ENCODE measurements around the gene PRDM16.

The PRDM16 gene

DNA sequence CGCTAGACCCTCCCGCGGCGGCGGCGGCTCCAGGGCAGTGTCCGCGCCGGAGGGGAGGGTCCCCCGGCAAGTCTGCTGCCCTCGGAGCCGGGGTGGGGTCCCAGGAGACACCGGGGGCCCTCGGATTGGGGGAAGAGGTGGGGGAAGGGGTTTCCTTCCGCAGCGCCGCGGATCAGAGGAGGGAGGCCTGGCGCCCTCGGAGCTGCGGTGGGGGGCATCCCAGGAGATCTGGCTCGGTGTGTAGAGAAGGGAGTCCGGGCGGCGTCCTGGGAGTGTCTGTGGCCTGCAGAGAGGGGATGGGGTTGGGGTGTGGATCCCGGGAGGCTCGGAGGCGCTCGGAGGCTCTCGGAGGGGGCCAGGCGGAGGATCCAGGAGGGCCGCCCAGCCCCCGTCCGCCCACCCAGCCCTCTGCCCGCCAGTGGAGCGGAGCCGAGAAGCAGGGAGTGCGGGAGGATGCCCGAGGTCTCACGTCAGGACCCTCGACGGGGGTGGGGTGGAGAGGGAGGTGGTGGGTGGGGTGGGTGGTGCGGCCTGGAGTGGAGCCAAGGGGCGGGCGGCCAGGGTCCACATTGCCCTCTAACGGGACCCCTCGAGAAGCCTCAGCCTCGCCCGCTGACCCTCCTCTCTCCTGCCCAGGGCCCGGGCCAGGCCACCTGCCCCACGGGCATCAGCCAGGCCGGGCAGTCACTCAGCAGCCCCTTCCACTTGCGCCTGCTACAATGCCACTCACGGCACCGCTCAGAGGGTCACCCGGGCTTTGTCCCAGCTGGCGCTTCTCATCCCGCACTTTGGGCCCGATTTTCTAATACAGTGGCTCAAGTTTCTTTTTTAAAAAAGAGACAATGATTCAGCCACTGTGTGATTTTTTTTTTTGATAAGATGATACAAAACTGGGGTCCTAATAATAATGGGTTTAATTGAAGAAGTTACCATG lies 325.3 kb downstream of the PRDM16 start:
- Histone ChIP-seq H3K27me3 (ENCODE audit: control insufficient read depth, insufficient read depth, low read length) (peaks cover 64% of the 10 kb centered on the region), H3K4me2 (ENCODE audit: low read length) (no peak overlapping the region), H3K9me3 (replicated peaks; ENCODE audit: low read length) (no peaks in the 10 kb centered on the region), H3K36me3 (ENCODE audit: insufficient read depth, low read length) (no peaks in the 10 kb centered on the region), H3K4me3 (ENCODE audit: low read length) (no peak overlapping the region), H3K4me1 (ENCODE audit: control insufficient read depth, insufficient read depth, low read length) (no peaks in the 10 kb centered on the region), H3K9ac (ENCODE audit: low read depth, low read length) (no peak overlapping the region)

DNA sequence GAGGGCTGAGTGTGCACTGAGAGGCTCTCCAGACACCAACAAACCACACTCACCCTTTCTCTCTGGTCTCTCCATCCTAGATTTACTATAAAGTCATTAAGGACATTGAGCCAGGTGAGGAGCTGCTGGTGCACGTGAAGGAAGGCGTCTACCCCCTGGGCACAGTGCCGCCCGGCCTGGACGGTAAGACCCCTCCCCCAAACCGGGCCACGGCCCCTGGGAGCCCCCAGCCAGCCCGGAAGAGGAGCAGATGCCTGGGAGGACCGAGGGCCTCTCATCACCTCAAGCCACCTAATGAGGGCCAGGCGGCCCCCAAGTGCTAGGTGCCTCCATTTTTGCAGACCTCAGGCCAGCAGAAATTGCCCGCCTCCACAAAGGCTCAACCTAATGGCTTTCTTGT lies 327.4 kb downstream of the PRDM16 start:
- no peak overlapping the region for H3K4me3 ChIP-seq (ENCODE audit: low read length)
- peaks cover 61% of the 10 kb centered on the region for H3K27me3 ChIP-seq (ENCODE audit: control insufficient read depth, insufficient read depth, low read length)

DNA sequence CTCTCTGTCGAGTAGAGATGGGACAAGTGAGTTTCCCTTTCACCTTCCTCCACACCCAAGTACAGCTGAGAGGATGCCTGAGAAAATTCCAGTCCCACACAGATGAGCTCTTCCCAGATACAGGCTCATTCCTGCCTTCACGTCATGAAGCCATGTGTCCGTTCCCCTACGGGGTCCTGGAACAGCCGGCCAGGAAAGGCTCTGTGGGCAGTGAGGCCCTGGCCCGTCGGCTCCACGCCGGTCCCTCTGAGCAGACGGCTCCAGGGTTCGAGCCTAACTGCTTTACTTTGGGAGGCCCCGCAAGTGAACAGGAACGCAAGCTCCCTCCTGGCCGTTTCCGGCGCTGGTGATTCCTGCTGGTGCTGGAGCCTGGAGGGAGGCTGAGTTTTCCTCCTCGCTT lies 328.3 kb downstream of the PRDM16 start:
- H3K4me3 ChIP-seq (ENCODE audit: low read length), result no peak overlapping the region
- H3K9me3 ChIP-seq (replicated peaks; ENCODE audit: low read length), result no peaks in the 10 kb centered on the region
- no peak overlapping the region for H3K9ac ChIP-seq (ENCODE audit: low read depth, low read length)
- H3K4me1 ChIP-seq (ENCODE audit: control insufficient read depth, insufficient read depth, low read length), result peaks cover under 1% of the 10 kb centered on the region
- H3K27me3 ChIP-seq (ENCODE audit: control insufficient read depth, insufficient read depth, low read length), result peaks cover 52% of the 10 kb centered on the region
- H3K36me3 ChIP-seq (ENCODE audit: insufficient read depth, low read length), result no peaks in the 10 kb centered on the region
- H3K4me2 ChIP-seq (ENCODE audit: low read length), result no peak overlapping the region

More for the DNA sequence above, 327.4 kb downstream of the PRDM16 start:
- Histone ChIP-seq H3K9ac (ENCODE audit: low read depth, low read length) (no peak overlapping the region), H3K9me3 (replicated peaks; ENCODE audit: low read length) (no peaks in the 10 kb centered on the region), H3K36me3 (ENCODE audit: insufficient read depth, low read length) (no peaks in the 10 kb centered on the region), H3K4me2 (ENCODE audit: low read length) (no peak overlapping the region), H3K4me1 (ENCODE audit: control insufficient read depth, insufficient read depth, low read length) (no peaks in the 10 kb centered on the region)

DNA sequence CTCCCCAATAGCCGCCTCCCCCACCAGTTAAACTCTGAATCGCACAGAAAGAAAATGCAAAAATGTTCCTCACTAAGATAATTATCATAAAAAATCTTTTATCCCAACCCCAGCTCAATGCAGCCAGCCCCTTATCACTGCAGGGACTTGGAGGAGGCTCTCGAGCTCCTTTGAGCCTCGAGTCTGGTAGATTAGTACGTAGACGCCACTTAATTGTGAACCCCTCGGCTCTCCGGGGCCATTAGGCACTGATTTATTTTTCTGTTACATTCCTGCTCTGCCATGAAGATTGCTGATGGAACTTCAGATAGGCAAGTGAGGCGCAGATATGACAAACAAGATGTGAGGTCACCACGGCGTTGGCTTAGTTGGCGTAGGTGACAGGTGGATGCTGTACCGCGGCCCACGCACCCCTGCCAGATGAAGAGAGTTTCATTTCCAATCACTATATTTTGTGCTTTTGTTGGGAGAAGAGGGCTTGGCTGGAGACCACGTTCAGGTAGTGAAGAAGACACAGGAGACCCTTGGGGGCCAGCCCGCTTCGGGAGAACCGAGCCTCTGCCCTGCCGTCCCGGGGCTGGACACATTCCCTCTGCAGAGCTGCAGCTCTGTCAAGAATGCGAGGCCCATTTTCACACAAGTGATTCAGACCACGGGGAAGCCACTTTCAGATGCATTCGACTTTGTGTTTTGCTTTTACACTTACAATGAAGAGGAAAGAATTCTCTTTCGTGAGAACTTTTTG lies 329.6 kb downstream of the PRDM16 start:
- Histone ChIP-seq H3K4me1 (ENCODE audit: control insufficient read depth, insufficient read depth, low read length) (peaks cover 4% of the 10 kb centered on the region), H3K9me3 (replicated peaks; ENCODE audit: low read length) (no peaks in the 10 kb centered on the region), H3K4me2 (ENCODE audit: low read length) (no peak overlapping the region), H3K27me3 (ENCODE audit: control insufficient read depth, insufficient read depth, low read length) (peaks cover 39% of the 10 kb centered on the region), H3K9ac (ENCODE audit: low read depth, low read length) (no peak overlapping the region), H3K4me3 (ENCODE audit: low read length) (no peak overlapping the region), H3K36me3 (ENCODE audit: insufficient read depth, low read length) (no peaks in the 10 kb centered on the region)

DNA sequence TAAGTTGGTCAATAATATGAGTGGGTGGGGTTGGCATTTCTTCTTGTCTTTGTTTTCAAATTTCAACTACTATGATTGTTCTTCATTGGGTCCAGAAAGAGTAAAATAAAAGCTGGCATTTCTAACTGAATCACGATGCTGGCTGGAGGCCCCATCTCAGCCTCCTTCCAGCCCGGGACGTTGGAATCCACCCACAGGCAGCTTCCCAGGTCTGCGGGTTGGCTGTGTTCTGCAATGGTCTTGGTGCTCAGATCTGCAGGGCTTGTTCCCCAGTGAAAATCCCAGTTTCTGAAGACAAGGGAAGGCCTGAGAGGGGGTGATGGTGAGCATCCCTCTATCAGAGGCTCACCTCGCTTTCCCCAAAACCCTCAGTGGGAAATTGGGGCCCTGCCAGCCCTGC lies 330.7 kb downstream of the PRDM16 start:
- Histone ChIP-seq H3K4me3 (ENCODE audit: low read length) (no peak overlapping the region), H3K4me1 (ENCODE audit: control insufficient read depth, insufficient read depth, low read length) (peaks cover 4% of the 10 kb centered on the region), H3K4me2 (ENCODE audit: low read length) (no peak overlapping the region), H3K36me3 (ENCODE audit: insufficient read depth, low read length) (no peaks in the 10 kb centered on the region), H3K27me3 (ENCODE audit: control insufficient read depth, insufficient read depth, low read length) (peaks cover 30% of the 10 kb centered on the region), H3K9ac (ENCODE audit: low read depth, low read length) (no peak overlapping the region), H3K9me3 (replicated peaks; ENCODE audit: low read length) (no peaks in the 10 kb centered on the region)

DNA sequence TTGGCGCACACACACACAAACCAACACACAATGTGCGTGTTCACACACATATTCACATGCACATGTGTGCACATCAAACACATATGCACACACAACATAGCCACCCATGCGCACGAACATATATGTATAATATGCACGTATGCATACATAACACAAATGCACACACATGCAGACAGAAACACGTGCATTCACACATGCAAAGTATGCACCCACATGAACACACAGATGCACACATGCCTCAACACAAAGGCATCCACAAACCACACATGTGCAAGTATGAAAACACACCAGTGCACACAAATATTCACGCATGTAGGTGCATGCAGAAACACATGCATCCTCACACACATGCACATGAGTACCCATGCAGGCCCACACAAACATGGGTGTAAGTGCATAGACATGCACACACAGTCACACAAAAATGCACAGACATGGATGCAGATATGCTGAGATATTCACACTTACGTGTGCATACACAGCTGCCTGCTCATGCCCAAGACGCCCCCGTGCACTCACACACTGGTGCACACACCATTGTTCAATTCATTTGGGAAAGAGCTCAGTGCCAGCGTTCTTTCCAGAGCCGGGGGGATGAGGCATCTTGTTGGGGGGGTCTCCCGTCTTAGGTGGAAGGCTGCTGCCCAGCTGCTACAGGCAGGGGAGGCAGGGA lies 332.7 kb downstream of the PRDM16 start:
- peaks cover 13% of the 10 kb centered on the region for H3K27me3 ChIP-seq (ENCODE audit: control insufficient read depth, insufficient read depth, low read length)
- no peak overlapping the region for H3K9ac ChIP-seq (ENCODE audit: low read depth, low read length)
- no peak overlapping the region for H3K4me3 ChIP-seq (ENCODE audit: low read length)
- H3K36me3 ChIP-seq (ENCODE audit: insufficient read depth, low read length), result no peaks in the 10 kb centered on the region
- H3K9me3 ChIP-seq (replicated peaks; ENCODE audit: low read length), result no peaks in the 10 kb centered on the region
- peaks cover 4% of the 10 kb centered on the region for H3K4me1 ChIP-seq (ENCODE audit: control insufficient read depth, insufficient read depth, low read length)
- no peak overlapping the region for H3K4me2 ChIP-seq (ENCODE audit: low read length)

DNA sequence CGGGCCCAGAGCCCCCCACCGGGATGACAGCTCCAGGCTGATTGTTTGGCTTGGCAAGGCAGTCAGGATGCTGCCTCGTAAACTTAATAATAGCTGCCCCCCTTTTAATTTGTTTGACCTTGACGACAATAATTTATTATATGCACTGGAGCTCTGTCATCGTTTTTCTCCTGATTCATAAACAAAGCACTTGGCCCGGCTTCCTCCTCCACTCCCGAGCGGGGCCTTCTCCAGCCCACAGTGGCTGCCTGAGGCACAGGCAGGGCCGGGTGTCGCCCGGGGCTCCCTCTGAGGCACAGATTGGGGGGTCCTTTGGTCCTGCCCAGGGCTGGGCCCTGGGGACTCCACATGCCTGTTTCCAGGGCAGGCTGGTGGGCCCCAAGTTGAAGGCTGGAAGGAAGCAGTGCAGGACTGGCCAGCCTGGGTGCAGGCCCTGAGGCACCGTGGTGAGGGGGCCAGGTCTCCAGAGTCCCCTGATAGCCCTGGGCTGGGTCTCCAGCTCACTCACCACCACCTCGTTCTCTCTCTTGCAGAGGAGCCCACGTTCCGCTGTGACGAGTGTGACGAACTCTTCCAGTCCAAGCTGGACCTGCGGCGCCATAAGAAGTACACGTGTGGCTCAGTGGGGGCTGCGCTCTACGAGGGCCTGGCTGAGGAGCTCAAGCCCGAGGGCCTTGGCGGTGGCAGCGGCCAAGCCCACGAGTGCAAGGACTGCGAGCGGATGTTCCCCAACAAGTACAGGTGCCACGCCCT lies 333.4 kb downstream of the PRDM16 start:
- no peak overlapping the region for H3K4me3 ChIP-seq (ENCODE audit: low read length)
- peaks cover 4% of the 10 kb centered on the region for H3K4me1 ChIP-seq (ENCODE audit: control insufficient read depth, insufficient read depth, low read length)
- peaks cover 5% of the 10 kb centered on the region for H3K27me3 ChIP-seq (ENCODE audit: control insufficient read depth, insufficient read depth, low read length)
- no peak overlapping the region for H3K9ac ChIP-seq (ENCODE audit: low read depth, low read length)
- H3K4me2 ChIP-seq (ENCODE audit: low read length), result no peak overlapping the region
- H3K36me3 ChIP-seq (ENCODE audit: insufficient read depth, low read length), result no peaks in the 10 kb centered on the region
- H3K9me3 ChIP-seq (replicated peaks; ENCODE audit: low read length), result no peaks in the 10 kb centered on the region

DNA sequence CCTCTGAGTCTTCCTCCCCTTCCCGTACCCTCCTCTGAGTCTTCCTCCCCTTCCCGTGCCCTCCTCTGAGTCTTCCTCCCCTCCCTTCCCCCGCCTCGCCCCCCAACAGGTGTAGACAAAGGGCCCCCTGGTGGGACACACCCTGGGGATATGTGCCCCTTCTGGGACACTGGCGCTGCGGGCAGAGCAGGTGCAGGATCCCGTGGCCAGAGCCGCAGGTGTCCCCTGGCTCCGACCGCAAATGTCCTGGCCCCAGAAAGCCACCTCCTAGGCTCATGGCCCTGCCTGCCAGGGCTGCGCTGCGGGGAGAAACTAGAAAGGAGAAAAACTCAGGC lies 334.0 kb downstream of the PRDM16 start:
- Histone ChIP-seq H3K9me3 (replicated peaks; ENCODE audit: low read length) (no peaks in the 10 kb centered on the region), H3K4me2 (ENCODE audit: low read length) (no peak overlapping the region), H3K36me3 (ENCODE audit: insufficient read depth, low read length) (no peaks in the 10 kb centered on the region), H3K27me3 (ENCODE audit: control insufficient read depth, insufficient read depth, low read length) (no peaks in the 10 kb centered on the region), H3K4me3 (ENCODE audit: low read length) (no peak overlapping the region), H3K9ac (ENCODE audit: low read depth, low read length) (no peak overlapping the region), H3K4me1 (ENCODE audit: control insufficient read depth, insufficient read depth, low read length) (peaks cover 4% of the 10 kb centered on the region)

DNA sequence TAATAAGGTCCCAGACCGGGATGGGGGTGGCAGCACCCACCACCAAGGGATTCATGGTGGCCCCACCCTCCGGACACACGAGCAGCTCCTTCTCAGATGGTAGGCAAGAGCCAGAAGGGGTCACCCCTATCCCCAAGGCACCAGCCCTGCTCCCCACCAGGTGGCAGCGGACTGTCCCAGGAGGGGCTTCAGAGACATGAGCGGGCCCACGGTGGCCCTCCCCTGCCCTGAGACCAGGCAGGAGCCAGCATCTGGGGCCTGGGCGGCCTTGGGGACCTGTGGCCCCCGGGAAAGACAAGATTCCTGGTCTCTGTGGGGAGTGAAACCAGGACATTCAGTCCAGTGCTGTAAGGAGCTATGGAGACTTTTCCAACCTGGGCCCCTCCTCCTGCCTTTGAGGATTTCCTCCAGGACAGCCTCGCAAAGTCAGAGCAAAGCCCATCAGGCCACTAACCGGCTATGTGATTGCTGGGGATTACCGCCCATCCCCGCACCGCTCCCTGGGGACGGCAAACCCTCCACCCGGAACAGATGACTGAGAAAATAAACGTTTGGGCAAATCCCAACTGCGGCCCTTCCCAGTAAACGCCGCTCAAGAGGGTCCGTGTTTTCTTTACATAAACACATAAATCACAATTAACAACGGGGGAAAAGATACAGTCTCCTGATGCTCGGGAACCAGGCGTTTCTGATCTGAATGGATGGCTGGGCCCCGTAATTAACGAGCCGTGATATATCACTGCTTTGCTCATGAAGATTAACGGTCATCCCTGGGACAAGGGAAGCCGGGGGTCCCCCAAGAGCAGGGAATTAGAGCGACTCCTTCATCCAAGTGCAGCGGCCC lies 334.6 kb downstream of the PRDM16 start:
- Histone ChIP-seq H3K36me3 (ENCODE audit: insufficient read depth, low read length) (no peaks in the 10 kb centered on the region), H3K9ac (ENCODE audit: low read depth, low read length) (no peak overlapping the region), H3K27me3 (ENCODE audit: control insufficient read depth, insufficient read depth, low read length) (no peaks in the 10 kb centered on the region), H3K4me1 (ENCODE audit: control insufficient read depth, insufficient read depth, low read length) (peaks cover 4% of the 10 kb centered on the region), H3K4me3 (ENCODE audit: low read length) (no peak overlapping the region), H3K9me3 (replicated peaks; ENCODE audit: low read length) (no peaks in the 10 kb centered on the region), H3K4me2 (ENCODE audit: low read length) (no peak overlapping the region)

DNA sequence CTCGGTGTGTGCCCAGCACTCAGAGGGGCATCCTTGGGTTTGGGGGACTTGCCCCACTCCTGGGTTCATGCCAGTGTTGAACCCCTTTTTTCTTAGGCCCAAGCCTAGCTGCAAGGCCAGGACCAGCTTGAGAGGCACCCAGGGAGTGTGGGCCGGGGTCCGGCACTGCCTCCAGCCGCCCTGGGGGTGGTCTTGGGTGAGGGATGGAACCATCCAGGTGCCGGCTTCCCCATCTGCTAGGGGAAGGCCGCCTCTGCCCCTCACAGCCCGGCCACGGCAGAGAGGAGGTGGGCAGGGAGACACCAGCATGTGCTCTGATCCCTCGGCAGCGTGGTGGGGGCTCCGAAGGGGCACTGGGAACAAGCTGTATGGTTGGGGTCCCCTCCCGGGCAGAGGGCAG lies 335.3 kb downstream of the PRDM16 start:
- Histone ChIP-seq H3K27me3 (ENCODE audit: control insufficient read depth, insufficient read depth, low read length) (no peaks in the 10 kb centered on the region), H3K9me3 (replicated peaks; ENCODE audit: low read length) (no peaks in the 10 kb centered on the region), H3K36me3 (ENCODE audit: insufficient read depth, low read length) (no peaks in the 10 kb centered on the region), H3K4me1 (ENCODE audit: control insufficient read depth, insufficient read depth, low read length) (peaks cover 4% of the 10 kb centered on the region), H3K9ac (ENCODE audit: low read depth, low read length) (no peak overlapping the region), H3K4me2 (ENCODE audit: low read length) (no peak overlapping the region), H3K4me3 (ENCODE audit: low read length) (no peak overlapping the region)

All from skeletal muscle satellite cell (primary cell).